22Rv1 (cell line): ENCODE results near the gene ATXN1.
"Not testable (repeated sequence)": the region's sequence is repeated elsewhere in the genome, so short reads cannot be mapped to it uniquely, and the experiment has no call there.

ENCODE experiments used
- H3K27ac ChIP-seq: fragments of 450-650 bp; 2 replicates; pipeline ENCODE4 v1.5.1; 2017
- ZFX ChIP-seq: fragments of 450-650 bp; IDR thresholded peaks from 2 replicates; pipeline ENCODE4 v1.6.1; 2017; ENCODE audit warnings: antibody characterized with exemption, borderline replicate concordance
- TF ChIP-seq, protein P1 (sequence below): fragments of 450-650 bp; IDR thresholded peaks from 2 replicates; pipeline ENCODE4 v1.5.1; 2017; ENCODE audit warnings: mild to moderate bottlenecking

ATXN1 gene

DNA sequence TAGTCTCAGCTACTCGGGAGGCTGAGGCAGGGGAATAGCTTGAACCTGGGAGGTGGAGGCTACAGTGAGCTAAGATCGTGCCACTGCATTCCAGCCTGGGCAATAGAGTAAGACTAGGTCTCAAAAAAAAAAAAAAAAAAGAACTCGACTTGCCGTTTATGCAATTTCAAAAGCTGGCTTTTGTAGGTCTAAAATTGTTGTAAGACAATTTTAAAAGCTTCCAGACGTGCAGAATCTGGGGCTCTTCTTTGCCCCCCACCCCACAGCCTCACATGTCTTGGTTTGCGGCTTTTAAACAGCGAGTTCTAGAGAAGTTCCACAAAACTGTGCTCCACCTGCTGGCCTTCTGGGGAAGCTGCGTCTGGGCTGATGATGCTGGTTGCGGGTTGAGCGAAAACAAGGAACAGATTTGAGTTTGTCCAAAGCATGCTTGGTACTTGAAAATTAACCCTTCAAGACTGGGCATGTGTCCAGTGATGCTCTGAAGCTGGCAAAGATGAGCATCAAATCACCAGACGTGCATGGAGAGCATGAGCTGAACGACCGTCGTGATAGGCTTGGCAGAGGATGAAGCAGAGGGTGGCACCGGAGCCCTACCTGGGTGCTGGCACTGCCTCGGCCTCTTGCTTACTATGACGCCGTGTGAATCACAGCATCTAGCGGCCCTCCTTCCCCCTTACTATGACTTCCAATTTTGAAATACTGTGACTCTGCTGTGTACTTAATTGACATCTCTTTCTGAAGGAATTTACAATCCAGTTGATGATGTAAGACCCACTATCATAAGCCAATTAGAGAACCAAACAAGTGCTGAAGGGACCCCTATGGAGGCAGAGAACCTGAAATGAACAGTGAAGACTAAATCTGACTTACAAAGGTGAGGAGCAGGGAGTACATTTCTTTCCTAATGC lies 351.5 kb downstream of the ATXN1 start:
- no peak overlapping the region for H3K27ac ChIP-seq
- TF ChIP-seq ZFX = no peak
- TF ChIP-seq, protein P1, sequence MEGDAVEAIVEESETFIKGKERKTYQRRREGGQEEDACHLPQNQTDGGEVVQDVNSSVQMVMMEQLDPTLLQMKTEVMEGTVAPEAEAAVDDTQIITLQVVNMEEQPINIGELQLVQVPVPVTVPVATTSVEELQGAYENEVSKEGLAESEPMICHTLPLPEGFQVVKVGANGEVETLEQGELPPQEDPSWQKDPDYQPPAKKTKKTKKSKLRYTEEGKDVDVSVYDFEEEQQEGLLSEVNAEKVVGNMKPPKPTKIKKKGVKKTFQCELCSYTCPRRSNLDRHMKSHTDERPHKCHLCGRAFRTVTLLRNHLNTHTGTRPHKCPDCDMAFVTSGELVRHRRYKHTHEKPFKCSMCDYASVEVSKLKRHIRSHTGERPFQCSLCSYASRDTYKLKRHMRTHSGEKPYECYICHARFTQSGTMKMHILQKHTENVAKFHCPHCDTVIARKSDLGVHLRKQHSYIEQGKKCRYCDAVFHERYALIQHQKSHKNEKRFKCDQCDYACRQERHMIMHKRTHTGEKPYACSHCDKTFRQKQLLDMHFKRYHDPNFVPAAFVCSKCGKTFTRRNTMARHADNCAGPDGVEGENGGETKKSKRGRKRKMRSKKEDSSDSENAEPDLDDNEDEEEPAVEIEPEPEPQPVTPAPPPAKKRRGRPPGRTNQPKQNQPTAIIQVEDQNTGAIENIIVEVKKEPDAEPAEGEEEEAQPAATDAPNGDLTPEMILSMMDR = peak; percentile 84

DNA sequence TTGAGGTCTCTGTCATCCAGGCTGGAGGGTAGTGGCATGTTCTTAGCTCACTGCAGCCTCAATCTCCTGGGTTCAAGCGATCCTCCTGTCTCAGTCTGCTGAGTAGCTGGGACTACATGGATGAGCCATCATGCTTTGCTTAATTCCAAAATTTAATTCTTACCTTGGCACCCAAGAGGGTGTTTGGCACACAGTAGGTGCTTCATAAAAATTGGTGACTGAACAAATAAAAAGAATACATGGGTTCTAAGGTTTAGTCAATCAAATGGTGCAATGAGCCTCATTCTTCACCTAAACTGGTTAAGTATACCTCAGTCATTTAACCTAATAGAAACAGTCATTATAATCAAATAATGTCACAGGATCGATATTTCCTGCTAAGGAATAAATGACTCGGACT lies 352.5 kb downstream of the ATXN1 start:
- no peak overlapping the region for H3K27ac ChIP-seq
- TF ChIP-seq, protein P1 = no peak
- no peak for TF ChIP-seq ZFX

DNA sequence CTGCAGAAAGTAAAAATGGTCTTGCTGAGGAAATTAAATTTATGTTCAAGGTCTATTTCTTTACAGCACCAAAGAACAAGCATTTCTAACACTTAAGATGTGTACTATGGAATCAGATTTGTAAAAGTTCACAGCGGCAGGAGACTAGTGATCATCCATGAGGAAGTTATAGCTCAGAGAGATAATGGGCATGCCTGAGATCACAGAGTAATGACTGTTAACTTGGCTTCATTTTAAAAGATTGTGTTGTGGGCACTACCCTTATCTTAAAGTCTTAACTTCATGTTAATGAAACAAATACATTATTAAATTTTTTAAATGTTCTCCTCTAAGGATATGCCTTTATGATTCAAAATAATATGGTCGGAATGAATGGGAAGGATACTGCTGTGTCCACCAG lies 354.3 kb downstream of the ATXN1 start:
- no peak overlapping the region for H3K27ac ChIP-seq
- no peak for TF ChIP-seq ZFX
- TF ChIP-seq, protein P1 = no peak

DNA sequence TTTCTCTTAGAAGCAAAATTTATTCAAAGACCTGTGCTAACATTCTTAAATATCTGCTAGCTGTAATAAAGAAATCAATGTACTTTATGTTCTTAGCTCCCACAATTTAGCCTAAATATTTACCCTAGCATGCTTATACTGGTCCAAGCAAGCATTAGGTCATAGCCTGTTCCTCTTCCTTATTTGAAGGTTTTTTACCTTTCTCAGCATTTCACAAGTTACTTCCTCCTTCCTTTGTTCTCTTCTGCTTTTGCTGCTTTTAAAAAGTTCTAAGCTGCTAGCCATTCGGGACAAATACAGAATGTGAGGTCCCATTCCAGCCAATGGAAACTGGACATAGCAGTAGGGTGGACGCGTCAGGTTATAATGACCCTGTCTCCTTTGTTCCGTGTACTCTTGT lies 354.7 kb downstream of the ATXN1 start:
- H3K27ac ChIP-seq = not testable (repeated sequence)

DNA sequence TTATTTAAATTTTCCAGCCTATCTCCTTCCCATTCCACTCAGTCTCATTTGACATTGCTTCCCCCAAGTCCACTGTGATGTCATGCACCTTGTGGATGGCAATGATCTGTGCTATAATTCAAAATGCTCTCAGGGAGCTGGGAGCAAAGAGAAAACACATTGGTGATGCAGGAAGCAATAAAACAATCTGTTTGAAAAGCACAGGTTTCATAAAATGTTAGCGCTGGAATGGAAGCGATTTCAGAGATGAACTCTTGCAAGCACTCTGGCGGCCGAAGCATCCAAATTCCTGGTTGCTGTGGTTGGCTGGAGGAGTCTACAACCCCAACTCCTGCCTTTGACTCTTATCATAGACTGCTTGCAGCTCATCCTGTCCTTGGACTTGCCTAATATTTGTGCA lies 355.9 kb downstream of the ATXN1 start:
- no peak overlapping the region for H3K27ac ChIP-seq
- TF ChIP-seq, protein P1 = no peak
- no peak for TF ChIP-seq ZFX

DNA sequence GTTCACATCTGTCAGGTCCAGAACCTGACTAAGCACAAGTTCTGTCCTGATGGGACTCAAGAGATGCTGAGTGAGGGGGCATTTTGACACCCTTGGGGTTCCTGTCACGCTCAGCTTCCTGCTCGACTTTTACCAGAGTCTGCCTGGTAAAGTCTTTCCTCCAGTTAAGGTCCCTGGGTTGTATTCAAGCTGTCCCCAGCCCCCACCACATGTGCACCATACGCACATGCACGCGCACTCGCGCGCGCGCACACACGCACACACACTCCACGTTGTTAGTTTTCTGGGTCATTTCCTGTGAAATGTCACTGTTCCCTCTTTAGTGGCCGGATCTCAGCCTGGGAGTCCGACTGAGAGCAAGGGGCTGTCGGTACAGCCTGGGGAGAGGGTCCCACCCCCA lies 356.8 kb downstream of the ATXN1 start:
- no peak overlapping the region for H3K27ac ChIP-seq
- TF ChIP-seq ZFX = no peak
- TF ChIP-seq, protein P1 = no peak

DNA sequence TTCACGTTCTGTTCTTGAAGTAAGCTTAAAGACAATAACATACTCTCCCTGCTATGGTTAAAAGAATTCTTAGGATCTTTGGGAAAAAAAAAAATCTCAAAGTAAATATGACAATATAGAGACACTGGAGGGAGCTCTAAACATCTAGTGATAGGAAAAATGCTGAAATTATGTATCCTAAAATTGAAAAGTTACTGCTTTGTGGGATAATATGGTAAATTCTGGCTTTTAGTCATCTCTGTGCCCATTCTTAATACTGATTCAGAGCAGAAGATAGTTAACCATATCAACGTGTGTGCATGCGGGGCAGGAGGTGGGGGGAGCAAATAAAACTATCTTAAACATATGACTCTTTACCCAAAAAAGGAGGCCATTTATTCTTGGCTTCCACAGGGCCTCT lies 357.4 kb downstream of the ATXN1 start:
- H3K27ac ChIP-seq = no peak overlapping the region
- TF ChIP-seq, protein P1 = no peak
- TF ChIP-seq ZFX = no peak

DNA sequence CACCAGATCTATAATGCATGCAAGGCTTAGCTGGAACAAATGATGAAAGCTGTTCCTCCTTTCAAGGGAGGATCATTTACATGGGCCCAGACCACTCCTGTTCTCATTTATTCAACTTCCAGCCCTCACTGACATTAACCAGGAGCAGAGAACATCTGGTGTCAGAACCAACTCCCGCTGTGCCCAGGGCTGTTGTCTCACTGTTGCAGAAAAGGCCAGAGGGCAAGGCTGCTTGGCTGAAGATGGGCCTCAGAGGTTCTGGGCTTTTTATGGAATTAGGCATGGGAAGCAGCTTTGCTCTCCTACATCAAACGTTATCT lies 358.7 kb downstream of the ATXN1 start:
- no peak for TF ChIP-seq ZFX
- TF ChIP-seq, protein P1 = no peak
- no peak overlapping the region for H3K27ac ChIP-seq
